Islet of Langerhans (tissue), 1 donor: Measurements from ENCODE around the gene SLC10A7.

ENCODE experiments used
- FAIRE-seq: peaks from one replicate; lab custom pipeline; 2011; peaks lifted over from hg19 to GRCh38; lab: Jason Lieb, UNC

The SLC10A7 gene

DNA sequence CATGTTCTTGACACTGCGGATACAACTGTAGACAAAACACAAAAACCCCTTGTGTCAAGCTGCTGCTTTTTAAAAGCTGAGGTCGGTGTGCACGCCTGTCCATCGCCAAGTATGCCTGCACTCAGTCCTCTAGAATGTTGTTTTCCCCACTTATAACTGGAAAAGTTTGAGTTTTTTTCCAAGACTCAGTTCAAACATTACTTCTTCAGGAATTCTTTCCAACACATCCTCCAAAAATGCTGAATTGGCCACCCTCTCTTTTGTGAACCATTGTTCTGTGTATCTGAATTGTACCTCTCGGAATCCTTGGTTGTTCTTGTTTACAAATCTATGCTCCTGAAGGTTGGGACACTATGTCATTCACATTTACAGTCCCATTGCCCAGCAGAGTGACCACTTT, 212.8 kb downstream of the SLC10A7 start:
- no peak for FAIRE-seq

DNA sequence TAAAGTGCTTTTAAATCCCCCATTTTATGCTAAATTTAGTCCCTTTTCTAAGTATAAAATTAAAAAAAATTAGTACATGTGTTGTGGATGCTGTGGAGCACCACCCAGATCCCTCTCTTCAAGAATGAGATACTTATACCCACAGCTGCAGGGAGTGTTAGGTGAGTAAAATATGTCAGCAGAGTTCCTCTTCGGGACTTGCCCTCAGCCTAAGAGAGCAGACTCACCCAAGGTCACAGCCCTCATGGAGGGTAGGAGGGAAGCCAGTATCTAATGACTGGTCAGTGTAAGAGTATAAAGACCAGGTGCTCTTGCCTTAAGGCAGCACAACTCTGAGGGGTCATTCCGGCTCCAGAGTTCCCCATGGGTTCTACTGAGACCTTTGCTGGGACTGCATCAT, 218.9 kb downstream of the SLC10A7 start:
- no peak for FAIRE-seq

DNA sequence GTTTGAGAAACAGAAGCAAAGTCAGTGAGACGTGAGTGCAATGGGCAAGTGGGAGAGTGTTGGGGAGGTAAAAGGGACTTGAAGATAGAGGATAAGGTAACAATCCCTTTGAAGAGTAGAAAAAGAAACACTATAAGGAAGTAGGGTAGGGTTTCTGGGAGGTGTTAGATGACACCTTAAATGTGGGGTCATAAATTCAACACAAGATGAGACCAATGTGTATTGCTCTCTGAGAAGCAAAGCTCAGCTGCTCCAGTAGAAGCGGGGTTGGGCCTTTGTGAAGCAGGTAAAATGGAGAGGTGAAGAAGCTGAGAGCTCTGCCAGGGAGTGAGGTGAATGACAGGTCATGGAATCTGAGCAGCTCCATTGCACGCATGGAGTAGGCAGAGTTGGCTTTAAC, 222.1 kb downstream of the SLC10A7 start:
- FAIRE-seq, result no peak

DNA sequence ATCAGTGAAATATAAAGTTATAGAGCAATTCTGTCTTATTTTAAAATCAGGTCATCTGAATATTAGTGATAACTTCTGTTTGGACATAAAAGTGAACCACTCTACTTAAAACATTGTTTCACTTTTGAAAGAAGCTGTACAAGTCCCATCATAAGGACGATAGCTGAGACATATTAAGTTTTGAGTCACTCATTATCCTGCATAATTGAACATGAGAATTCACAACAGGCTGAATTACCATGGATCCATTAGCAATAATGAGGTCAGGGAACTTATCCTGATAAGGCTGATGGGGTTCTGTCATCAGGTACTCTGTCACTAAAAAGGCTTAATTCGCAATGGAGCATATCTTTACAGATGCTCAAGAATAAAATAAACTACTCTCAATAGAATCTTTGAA, 227.0 kb downstream of the SLC10A7 start:
- no peak for FAIRE-seq

DNA sequence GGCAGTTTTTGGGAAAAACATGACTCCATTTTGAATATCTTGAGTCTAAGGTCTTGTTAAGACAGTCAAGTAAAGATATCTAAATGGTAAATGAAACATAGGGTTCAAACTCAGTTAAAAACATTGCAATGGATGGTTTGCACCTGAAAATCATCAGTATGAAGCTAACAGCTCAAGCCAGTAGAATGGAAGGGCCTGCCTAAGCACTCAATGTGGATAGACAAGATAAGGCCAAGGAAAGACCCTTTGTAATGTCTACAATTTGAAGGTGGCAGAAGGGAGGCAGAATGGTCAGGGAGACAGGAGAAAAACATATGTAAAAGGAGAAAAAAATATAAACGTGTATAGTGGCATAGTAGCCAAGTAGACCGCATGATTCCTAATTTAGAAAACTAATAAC, 229.2 kb downstream of the SLC10A7 start:
- FAIRE-seq, result no peak

DNA sequence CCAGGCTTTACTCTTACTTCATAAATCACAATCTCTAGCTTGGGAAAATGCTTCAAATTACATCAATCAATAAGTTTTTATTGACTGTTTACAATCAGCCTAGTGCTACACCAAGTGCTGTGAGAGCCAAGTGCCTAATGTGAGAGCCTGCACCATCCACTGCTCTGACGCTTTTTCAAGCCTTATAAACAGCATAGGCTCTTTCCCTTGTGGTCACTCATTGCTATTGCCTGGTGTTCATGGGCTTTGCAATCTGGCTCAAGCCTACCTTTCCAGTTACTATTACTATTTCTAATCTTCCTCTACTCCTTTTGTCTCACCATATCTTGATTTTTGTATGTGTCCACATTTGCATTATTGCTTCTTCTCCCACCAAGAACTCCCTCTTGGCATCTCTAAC, 230.4 kb downstream of the SLC10A7 start:
- FAIRE-seq, result no peak

DNA sequence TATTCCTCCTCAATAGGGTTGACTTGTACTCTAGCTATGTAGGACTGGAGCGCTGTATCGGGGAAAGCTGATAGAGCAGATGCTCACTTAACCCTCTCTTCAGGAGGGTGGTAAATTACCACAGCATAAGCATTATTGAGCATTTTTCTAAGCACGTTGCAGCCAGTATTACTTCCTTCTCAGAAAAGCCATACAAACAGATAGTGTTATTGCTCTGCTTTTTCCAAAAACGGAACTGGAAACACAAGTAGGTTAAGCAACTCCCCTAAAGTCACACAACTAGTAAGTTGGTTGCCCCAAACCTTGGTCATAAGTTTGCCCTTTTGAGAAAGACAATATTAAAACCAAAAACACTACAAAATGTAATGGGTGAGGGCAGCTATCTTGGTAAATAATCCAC, 233.5 kb downstream of the SLC10A7 start:
- no peak for FAIRE-seq

DNA sequence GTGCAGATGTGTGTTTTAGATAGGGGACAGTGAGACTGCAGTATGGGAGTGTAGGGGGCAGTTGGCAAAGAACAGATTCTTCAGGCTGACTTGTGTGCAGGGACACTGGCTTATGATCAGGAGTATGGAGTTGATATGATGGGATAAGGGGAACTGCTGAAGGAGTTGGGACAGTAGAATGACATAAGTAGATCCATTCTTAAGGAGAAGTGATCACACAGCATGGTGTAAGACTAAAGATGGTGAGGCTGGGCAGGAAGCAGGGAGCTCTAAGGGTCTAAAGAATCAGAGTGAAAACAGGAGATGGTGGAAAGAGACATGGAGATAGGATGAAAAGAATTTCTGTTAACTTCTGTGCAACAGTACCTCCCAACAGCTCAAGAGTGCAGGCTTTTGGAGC, 236.7 kb downstream of the SLC10A7 start:
- FAIRE-seq, result no peak

DNA sequence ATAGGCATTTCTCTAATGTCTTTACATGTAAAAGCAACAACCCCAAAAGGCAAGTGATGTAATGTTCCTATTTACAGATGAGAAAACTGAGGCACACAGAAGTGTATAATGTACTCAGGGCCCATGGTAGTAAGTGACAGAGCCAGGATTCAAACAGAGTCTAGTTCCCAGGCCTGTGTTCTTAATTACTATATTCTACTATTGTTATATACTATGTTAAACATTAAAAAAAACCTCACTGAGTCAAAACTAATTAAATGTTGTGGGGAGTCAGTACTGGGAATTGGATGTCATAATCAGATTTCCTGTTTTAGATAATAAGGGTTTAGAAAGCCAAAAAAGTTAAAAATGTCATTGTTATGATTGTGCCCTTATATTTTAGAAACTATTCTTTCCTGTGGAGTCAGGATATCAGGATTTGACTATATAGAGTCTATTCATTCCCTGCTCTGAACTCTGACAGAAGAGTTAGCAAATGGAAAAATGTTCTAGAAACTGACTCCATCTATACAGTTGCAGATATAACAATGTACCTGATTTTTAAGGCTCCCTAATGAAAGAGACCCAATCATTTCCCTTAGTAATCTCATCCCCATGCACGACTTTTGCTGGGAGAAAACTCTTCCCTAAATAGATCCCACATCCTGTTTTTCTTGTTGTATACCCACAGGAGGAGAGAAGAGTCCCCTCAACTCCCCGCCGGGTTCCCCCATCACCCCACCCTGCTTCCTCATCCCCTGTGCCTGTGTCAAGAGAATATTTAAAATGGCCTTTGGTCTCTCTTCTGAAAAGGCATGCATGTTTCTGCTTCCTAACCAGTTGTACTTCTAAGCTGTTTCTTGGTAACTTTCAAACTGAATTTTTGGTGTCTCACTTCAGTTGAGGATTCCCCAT, 237.7 kb downstream of the SLC10A7 start:
- FAIRE-seq, result no peak

DNA sequence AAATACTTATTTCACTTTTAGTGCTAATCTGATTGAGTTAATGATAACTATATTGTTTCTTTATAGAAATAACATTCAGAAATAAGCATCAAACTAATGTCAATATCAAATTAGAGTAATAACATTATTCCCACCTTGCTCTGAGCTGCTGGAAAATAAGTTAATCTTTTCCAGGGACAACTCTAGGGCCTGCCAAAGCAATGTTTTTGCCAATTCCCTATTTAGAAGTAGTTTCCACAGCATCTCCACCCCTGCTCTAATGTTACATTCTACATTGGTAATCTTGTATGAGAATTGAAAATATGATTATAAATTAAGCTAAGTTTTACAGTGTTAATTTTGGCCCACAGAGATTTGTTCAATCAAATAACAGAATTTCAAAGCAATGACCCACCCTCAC, 239.1 kb downstream of the SLC10A7 start:
- FAIRE-seq, result no peak

DNA sequence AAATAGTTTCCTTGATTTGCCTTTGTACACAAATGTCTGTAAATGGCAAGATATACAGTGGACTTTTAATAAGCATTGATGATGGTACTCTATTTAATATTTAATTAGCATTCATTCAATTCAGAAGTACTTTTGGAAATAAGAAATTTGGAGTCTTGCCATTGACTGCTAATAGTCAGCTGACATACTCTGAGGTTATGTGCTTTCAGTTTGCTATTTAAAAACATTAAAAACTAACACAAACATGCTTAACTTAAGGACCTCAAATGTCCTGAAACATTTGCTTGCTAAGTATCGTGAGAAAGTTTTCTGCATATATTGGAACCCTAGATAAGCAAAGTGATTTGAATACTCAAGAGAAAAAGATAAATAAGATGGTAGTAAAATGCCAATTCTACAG, 242.8 kb downstream of the SLC10A7 start:
- no peak for FAIRE-seq

DNA sequence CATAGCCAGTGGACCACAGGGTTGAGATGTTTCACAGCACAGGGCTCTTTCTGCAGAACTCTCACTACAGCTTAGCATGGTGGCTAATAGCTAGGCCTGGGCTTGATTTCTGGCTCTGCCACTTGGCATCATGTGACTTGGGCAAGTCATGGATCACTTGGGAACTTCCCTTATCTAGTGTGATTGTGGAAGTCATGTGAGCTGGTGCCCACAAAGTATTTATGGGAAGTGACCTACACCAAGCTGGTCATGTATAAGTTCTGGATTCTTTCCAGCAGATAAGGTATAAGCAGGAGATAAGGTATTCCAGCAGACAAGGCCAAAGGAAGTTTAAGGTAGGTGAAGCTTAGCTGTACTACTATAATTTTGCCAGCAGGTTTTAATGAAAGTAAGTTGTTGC, 246.4 kb downstream of the SLC10A7 start:
- no peak for FAIRE-seq

DNA sequence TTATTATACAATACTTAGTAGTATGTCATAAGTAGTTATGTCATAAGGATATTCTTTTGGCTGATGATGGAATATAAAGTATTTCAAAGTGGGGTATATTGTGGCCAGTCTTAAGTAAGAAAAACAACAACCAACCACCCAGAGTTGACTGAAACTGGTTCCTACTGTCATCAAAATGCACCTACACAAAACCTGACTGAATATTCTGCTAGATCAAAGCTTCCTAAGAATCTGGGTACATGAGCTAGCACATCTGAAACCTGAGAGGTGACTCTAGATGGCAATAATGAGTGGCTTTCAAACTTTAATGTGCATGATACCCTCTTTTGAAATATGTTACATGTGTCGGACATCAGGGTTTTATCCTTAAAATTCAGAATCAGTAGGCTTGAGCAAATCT, 247.0 kb downstream of the SLC10A7 start:
- FAIRE-seq, result no peak

DNA sequence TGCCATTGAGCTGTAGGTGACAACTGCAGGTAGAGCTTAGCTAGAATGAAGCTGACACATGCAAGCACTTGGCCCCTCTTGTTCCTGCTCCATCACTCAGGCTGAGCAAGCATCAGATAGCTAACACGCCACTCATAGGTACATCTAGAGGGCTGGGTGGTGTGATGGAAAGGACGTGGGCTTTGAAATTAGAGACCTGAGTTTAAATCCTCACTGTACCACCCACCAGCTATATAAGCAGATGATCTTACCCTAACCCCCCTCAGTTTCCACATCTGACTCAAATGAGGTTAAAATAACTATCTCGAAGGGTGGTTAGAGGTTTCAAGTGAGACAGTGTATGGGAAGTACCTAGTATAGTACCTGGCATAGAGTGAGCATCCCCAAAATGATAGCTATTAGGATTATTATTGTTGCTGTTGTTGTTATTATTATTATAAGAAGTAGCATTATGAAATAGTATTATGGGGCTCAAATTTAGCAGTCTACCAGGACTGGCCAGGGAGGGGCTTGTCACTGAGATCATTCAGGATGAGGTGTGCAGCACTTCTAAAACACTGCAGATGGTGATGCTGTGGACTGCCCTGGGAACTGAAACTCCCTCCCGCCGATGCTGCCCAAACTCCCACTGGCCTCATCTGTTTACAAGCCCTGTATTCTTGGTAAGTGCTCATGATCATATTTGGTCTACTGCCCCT, 248.4 kb downstream of the SLC10A7 start:
- FAIRE-seq, result no peak

DNA sequence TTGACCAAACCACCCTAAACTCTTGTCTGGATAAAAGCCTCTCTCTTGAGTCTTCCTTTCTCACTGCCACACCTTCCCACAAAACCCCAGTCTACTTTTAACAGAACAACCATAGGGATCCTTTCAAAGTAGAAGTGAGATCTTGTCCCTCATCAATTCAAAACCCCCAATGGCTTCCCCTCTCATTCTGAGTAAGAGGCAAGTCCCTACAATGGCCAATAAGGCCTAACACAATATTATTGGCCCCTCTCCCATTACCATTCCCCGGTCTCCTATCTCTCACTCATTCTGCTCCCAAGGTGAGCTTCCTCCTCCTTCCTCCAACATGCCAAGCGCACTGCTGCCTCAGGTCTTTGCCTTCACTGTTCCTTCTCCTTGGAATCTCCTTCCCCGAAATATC, 250.3 kb downstream of the SLC10A7 start:
- no peak for FAIRE-seq

DNA sequence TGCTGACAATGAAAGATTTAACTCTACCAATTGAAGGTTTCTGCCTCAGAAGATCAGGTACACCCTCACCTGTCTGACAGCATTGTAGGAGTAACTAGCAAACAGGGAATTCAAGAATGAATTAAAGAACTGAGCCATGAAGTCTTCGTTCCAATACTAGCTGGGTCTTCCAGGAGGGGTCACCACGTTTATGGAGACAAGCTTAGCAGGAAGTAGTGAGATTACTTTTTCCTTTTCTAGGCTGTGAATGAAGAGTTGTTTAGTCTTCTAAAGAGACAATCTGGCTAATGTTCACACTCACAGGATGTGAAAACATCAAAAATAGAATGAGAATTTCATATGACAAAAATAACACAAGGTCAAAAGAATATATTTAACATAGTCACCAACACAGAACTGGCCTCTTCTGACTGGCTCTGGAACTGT, 252.5 kb downstream of the SLC10A7 start:
- no peak for FAIRE-seq

DNA sequence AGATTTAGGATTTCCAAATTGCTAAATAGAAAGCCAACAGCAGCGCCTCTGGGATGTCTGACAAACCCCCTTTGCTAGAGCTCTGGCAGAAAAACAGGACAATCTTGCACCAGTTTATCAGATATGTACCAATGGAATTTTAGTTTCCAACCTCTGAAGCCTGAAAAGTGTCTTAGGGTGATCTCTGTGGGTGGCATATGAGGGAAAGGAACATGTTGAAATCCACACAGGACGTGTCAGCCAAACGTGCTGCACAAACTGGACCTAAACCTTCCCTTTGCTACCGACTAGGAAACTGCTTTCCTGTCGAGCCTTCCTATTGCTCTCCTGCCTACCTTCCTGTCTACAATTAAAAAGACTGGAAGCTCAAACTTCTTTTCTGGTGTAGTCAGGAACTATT, 253.9 kb downstream of the SLC10A7 start:
- FAIRE-seq, result no peak

DNA sequence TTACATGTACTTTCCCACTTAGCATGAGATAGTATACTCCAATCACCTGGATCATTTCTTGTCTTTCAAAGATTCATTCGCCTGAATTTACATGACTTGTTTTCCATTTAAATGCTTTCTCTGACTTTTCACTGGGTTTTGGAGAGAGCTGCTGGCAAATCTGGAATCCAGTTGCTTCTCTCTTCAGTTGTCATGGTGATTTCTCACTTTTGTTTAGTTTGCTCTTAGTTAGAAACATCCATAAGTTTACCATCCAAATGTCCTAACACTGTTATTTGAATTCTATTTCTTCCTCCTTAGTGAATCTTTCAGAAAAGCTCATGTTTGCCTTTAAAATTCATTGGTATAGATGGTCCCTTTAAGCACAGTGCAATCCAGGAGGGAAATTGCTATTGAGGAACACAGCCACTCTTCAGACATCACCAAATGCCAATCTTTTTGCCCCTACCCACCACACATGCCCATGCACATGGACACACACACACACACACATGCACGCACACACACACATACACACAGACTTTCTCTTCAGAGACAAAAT, 255.7 kb downstream of the SLC10A7 start:
- no peak for FAIRE-seq

DNA sequence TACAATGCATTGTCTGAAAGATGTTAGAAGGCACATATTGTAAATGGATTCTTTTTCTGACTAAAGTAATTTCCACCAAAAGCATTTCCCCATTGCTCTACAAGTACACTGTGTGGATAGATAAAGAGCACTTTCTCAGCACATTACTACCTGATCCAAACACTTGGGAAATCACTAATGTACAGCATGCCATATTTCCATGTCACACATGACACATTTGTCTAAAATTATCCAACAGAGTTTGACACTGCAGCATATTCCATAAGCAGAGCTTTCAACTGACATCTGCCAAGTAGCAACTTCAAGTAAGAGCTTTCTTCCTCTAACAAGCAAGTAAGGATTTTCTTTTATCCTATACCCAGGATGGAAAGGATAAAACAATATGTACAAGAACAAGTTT, 257.9 kb downstream of the SLC10A7 start:
- FAIRE-seq, result peak; percentile 72

DNA sequence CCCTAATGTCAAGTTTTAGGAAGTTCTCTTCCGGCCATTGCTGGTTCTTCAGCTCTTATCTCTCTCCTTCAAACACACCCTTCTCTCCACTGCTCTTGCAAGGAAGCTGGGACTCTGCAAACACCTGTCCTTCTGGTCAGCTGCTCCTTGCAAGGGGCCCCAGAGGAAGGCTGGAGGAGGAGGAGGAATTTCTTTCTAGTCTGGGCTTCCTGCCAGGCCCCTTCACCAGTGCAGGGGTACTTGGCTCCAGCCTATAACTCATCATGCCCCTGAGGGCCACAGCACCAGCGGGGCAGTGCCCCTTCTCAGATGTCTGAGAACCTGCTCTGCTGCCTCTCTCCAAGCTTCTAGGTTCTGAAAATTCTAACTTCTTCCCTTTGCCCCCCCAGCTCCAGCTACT, 260.7 kb downstream of the SLC10A7 start:
- no peak for FAIRE-seq

DNA sequence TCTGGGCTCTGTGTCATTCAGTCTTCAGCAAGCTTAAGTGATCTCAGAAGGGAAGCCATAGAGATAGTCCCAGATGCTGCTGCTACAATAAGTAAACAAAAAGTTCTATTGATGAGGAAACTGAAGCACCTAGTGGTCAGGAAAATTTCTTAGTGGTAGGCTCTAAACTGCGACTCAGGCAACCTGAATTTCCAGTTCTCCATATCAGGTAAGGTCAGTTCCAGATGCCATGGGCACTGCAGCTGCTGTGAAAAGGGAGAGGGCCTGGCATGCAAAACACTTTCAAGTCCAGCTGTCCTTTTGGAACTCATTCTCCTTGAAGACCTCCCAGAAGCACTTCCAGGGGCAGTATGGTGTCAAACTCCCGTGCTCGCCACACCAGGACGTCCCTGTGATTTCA, 261.2 kb downstream of the SLC10A7 start:
- no peak for FAIRE-seq

DNA sequence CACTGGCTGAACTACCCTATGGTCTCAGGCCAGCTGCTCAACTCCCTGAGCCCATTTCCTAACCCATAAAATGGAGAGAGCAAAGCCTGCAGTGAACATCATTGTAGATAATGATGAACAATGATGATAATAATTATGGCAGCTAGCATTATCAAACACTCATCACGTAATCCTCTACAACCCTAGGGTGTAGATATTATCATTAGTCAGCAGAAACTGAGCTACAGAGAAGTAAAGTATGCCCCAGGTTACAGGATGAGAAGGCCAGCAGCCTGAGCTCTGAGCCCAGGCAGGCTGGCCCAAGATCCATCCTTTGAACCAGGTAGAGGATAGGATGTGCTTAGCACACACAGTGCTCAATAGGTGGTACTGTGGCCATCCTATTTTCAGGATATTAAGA, 264.2 kb downstream of the SLC10A7 start:
- FAIRE-seq, result no peak

DNA sequence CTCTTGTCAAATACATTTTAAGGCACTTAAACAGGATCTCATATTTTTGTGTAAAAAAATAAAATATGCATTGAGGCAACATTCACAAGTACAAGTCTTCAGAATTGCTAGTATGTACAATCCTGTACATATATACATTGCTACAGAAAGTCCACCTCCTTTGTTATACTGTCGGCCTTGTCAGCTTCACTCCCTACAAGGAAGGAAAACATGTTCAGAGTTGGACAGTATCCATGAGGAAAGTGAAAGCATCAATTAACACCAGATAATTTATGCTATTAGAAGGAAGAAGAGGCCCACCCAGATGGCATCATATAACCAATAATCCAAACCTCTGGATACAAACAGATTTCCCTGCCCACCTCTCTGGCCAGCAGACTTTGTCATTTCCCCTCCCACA, 265.4 kb downstream of the SLC10A7 start:
- peak; percentile 51 for FAIRE-seq

DNA sequence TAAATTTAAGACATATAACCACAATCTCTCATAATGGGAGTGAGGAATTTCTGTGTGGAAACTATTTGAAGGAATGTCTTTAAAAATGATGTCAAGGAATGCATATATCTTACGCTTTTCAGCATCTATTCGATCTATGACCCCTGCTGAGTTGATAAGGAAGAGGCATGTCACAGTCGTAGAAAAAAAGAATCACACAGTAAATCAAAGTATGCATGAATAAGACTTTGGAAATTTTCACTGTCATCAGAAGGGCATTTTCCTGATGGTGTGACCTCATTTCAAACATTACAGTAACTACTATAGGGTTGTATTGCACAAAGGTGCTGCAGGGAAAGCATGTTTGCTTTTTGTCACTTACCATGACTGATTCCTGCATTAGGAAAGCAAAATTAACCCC, 265.9 kb downstream of the SLC10A7 start:
- FAIRE-seq, result peak; percentile 51
